ENCODE measurements around the gene HS6ST1.

Gene HS6ST1

DNA sequence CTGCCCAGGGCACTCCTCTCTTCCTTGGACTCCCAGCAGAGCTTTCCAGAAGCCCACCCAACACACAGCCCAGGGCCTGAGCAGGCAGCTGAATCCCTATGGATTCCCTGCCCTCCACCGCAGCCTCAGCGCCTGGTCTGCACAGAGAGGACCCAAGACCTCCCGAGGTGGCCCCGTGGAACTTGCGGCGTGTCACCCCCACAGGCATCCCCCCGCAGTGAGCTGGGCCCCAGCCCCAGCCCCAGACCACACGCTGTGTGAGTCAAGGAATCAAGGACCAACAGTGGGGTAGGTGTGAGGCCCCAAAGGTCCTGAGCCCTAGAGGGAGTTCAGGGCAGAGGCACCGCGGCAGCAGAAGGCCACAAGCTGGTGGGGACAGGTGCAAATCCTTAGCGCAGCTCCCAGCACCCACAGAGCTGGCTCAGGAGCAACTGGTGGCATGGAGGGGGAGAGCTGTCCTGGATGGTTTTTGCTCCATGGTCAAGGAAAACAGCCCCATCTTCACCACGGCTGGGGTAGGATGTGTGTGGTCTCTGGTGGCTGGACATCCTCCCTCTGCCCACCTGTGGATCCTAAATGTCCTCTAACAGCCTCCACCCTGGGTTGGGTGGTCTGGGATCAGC is 8.5 kb downstream of the HS6ST1 start:
- no peak for DNase-seq

DNA sequence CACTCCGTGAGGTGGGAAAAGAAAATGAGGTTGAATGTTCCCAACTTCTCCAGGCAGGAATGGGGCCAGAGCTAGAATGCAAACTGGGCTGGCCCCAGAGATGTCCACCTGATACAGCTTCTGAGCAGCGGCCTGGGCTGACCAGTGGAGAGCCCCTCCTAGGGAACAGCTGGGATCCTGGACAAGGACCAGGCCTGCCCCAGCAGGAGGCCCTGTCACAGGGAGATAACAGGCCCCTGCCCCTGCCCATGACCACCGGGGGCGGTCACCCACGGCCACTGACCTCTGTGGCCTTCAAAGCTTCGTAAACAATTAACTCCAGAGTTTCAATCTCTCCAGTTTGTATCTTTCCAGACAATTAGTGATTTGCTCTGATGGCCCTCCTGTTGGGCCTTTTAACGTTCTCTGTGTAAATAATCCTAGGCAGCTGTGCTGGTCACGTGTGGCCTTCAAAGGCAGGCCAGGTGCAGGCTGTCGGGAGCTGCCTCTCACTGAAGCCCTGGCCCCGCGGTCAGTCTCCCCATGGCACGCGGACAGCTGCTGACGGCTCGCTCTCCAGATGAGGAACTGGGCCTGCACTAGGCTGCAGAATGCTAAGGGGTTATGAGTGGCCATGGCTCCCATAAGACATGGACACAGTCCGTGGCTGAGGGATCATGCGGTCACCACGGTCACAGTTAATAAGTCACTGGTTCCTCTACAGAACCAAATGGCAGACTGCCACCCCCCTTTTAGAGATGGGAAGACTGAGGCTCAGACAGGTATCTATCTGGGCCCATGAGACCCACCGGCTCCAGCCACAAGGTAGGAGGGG is 9.2 kb downstream of the HS6ST1 start:
- peak; percentile 86 for DNase-seq

DNA sequence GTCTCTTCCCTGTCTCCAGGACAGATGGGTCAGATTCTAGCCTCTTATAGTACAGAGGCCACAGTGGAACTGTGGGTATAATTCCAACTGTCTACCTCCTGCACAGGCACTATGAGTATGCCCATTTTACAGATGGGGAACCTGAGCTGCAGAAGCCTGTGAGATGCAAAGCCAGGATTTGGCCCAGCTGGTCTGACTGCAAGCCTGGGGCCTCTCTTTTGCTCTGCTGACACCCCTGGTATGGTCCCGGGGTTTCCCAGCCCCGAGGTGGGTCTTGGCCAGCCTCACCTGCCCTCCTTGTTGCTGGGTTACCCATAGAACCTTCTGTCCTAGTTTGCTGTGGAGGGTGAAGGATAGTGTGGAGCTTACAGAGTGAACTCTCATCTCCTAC is 9.8 kb downstream of the HS6ST1 start:
- no peak for DNase-seq

DNA sequence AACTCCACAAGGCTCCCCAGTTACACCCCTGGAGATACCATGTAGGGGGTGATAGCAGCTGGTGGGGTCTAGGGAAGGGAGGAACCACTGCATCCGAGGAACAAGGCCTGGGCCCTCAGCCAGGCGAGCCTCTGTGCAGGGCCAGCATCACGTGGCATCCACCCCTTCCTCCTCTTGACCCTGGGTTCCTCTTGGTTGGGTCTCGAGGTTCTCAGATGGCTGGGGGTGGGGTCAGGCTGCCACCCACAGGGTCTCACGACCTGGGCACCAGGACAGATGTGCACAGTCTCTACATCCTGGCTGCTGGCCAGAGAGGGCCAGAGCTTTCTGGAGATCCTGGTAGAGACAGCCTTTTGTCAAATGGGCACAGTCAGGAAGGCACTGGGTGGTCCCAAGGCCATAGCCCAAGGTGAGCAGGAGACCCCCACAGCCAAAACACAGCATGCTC is 10.4 kb downstream of the HS6ST1 start:
- no peak for DNase-seq

DNA sequence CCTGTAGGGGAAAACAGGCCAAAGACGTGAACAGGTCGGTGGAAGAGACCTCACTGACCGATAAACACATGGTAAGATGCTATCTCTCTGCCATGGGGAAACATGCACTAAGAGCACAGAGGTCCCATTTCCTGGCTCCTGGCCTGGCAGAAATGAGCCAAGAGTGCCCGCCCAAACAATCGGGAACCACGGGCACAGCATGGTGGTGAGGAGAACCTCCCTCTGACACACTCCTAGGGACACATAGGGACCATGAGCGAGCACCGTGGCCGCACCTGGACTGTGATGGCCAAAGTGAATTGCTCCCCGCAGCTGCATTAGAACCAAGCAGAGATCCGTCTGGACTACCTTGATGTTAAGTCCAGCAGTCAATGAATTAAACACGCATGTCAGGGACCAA is 11.1 kb downstream of the HS6ST1 start:
- DNase-seq = no peak

DNA sequence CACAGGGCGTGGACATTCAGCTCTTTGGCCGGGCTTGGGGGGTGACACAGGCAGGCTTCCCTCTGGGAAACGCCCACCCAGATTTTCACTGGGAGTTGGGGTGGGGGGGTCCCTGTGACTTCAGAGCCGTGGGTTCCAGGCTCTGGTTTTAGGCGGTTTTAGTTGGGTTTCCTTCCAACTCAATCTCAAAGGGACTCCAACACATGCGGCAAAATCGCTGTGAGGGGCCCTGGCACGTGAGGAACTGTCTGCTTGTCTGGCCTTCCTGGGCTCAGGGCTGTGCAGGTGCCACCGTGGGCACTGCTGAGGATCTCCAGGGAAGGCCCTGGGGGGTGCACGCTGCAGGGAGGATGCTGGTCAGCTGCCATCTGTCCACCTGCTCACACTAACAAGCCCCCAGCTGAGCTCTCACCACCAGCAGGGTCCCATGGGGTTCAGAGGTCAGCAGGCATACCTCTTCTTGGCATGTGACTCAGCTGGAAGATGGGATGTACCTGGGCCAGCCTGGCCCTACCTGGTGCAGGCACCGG is 11.7 kb downstream of the HS6ST1 start:
- no peak for DNase-seq

DNA sequence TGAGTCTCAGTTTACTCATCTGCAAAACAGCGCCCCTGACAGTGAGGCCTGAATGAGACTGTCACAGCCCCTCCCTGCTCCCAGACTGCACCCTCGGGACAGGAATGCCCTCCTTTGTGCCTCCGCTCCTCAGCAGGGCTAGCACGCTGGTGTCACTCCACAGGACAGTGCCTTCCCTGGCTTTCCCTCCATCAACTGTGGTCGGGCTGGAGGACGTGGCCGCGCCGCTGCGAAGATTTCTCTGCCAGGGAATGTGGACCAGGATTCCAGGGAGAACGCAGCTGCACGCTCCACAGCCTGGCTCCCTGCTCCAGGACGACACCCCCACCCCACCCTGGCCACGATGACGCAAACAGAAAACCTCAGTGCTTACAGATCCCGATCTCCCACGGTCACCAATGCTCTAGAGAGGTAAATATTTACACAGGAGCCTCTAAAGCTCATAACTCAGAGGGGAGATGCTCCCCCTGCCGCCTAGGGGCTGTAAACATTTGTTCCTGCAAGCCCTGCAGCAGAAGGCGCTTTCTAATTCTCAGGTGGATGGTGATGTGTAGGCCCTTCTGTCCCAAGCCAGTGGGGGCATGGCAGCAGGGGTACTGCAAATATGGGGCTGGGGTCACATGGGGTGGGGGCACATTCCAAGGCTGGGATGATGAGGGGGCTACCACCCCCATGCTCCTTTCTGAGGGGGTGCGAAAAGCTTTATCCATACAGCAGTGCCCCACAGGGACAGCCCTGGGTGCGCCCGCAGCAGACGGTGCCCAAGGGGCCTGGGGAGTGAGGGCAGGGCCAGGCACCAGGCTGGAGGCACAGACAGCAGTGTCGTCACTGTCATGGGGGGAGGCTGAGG is 12.4 kb downstream of the HS6ST1 start:
- DNase-seq = peak; percentile 80

DNA sequence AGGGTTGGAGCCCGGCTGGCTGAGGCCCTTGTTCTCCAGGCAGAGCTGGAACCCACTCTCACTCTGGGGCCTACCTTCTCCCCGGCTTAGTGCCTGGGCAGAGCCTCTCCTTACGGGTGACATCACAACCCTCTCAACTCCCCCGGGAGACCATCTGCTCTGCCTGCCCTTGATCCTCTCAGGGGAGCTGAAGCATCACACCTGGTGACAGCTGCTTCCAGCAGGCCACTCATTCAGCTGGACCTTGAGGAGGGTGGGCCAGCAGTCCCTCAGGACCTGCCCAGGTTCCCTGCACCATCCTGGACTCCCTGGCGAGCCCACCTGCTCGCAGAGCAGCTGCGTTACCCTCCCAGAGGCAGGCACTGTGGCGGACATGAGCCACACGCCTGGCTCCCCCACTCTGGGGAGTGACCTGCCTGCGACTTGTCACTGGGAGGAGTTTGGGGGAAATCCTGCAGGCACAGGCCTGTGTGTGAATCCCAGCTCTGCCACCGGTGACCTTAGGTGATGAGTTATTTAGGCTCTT is 13.1 kb downstream of the HS6ST1 start:
- no peak for DNase-seq

DNA sequence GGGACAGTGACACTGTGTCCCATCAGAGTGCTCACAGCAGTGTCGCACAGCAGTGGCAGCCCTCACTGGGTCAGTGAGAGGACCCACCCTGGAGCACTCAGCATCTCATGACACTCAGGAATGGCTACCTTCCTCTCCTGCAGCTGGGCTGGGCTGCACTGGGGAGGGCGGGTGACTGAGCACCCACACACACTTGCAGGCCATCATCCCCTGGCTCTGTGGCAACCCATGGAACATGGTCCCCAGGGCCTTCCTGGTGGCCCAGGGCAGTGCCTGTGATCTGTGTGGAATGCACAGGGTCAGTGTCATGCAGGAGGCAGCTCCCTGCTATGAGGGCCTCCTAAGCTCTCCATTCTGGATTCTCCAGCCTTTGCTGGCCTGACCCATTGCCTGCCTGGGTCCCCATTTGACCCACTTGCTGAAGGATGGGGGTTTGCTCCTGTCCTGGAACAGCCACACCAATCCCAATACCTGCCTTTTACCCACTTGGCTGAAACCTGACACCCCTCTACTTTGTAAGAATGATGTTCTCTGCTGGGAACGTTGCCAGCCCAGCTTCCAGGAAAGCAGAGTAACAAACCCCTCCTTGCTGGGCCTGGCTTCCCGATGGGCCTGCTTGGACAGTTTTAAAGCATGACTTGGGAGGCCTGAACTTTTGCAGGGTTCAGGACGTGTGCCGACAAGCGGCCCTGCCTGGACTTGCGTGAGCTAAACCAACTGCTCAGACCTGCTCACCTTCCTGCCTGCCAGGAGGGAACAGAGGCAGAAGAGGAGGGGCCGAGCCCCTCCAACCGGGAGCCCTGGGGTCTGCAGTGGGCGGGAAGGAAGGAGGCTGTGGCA is 13.7 kb downstream of the HS6ST1 start:
- peak; percentile 78 for DNase-seq

DNA sequence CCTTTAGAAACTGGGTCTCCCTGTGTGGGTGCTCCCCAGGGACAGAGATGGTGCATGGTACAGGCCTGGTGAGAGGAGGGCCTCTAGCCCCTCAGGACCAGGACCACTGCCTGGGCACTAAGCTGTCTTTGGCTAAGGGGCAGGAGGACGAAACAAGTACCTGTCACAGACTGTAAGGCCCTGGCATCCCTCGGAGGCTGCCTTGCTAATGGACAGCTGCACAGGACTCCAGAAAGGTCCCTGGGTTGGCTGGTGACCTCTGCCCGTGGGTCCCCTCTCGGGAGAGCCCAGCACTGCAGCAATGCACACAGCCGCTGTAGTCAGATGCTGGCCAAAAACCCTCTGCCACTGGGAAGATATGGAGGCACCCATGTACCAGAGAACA is 14.3 kb downstream of the HS6ST1 start:
- DNase-seq = no peak

DNA sequence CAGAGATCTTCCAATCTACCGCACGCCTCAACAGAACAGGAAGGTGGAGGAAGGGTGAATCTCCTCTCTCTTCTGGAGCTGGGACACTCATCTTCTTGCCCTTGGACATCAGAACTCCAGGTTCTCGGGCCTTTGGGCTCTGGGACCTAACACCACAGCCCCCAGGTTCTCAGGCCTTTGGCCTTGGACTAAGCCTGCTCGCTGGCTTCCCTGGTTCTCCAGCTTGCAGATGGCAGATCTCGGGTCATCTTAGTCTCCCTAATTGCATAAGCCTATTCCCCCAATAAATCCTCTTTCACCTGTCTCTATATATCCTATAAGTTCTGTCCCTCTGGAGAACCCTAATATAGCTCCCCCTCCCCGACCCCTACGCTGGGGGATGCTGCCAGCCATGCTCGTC is 14.8 kb downstream of the HS6ST1 start:
- DNase-seq = no peak

DNA sequence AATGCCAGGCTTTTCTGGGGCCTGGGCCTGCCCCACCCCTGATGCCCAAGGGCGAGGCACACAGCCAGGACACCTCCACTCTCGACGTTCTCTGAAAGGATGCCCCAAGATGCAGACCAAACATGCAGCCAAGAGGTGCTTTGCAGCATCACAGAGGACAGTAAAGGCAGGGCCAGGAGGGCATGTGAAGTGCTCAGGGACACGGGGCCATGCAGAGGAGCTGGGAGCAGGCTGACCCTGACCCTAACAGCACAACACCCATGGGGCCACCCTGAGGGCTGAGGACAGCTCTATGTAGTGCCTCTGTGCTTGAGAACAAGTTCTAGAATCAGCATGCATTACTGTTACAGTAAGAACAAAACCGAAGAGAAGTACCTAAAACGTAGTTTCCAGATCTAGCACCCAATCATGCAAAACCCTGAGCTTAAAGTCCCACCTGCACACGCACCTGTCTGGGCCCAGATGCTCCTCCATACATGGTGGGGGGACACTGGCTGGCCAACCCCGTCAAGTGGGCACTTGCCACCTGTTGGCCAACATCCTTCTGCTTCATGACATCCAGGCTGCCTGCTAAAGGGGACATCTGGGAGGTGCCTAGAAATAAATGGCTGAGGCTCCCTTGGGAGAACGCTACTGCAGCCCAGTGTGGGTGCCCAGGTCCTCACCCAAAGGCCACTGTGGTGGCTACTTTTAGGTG is 15.4 kb downstream of the HS6ST1 start:
- DNase-seq = no peak

DNA sequence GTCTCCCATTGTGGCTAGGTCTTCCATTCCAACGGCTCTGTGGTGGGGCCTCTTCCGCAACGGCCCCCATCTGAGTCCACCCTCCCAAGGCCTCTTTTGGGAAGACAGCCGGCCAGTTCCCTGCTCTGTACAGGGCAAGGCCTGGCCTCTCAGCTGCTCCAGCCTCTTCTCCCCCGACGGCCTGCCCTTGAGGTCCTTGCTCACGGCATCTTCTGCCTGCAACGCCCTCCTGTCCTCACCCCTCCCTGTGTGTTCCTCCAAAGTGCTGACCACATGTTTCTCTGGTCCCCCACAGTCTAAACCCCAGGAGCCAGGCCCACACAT is 16.0 kb downstream of the HS6ST1 start:
- DNase-seq = no peak

DNA sequence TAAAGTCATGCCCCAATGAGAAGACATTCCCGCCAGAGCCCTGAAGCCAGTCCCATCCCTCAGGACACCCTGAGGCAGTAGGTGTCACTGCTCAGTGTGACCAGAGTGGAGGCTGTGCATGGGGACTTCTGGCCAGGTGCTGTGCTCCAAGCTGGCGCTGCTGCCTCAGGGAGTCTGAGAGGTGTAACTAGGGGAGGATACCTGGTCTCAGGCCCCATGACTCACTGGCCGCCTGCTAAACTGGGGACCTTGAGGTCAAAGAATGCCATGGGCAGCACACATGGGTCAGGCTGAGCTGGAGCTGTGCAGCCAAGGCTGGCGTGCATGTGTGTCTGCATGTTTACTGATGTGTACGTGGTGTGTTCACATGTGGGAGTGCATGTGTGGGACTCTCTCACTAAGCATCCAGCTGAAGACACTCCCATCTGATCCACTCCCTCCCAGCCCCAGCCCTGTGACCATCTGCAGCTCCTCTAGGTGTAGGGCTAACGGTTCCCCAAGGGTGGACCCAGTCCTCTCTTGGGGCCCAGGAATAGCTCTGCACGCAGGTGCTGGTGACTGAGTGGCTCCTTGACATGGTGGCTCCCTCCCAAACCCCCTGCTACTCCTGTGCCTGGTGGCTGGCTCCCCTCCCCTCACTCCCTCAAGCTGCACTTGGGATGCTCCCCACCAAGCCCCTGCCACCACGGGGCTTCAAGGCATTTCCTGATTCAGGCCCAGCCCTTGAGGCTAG is 16.5 kb downstream of the HS6ST1 start:
- DNase-seq = no peak

DNA sequence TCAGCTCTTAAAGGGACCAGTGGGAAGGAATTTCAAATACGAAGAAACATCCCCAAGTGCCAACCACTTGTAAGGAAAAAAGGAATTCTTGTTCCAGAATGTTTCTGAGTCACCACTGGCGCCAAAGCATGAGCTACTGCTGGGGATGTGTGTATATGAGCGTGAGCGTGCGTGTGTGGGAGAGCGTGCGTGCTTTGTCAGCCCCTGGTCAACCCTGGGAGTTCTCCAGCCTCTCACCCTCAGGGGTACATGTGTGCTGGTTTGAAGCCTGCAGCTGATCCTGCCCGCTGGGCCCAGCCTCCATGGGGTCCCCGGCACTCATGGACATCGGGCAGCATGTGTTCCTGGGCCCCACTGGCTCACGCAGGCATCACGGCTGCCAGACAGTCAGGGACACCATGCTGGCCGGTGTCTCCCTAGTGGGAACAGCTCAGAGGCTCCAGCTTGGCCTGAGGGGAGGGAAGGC is 17.1 kb downstream of the HS6ST1 start:
- no peak for DNase-seq

DNA sequence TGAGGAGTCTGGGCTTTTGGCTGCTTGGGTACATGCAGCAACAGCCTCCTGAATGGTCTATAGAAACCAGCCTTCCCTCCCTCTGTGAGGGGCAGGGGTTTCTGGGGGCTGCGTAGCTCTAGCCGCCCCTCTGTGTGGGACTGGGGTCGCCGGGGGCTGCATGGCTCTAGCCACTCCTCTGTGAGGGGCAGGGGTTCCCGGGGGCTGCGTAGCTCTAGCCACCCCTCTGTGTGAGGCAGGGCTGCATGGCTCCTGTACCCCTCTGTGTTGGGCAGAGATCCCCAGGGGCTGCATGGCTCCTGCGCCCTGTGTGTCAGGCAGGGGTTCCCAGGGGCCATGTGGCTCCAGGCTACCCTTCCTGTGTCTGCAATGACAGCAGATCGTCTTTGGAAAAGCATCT is 17.6 kb downstream of the HS6ST1 start:
- DNase-seq = no peak

DNA sequence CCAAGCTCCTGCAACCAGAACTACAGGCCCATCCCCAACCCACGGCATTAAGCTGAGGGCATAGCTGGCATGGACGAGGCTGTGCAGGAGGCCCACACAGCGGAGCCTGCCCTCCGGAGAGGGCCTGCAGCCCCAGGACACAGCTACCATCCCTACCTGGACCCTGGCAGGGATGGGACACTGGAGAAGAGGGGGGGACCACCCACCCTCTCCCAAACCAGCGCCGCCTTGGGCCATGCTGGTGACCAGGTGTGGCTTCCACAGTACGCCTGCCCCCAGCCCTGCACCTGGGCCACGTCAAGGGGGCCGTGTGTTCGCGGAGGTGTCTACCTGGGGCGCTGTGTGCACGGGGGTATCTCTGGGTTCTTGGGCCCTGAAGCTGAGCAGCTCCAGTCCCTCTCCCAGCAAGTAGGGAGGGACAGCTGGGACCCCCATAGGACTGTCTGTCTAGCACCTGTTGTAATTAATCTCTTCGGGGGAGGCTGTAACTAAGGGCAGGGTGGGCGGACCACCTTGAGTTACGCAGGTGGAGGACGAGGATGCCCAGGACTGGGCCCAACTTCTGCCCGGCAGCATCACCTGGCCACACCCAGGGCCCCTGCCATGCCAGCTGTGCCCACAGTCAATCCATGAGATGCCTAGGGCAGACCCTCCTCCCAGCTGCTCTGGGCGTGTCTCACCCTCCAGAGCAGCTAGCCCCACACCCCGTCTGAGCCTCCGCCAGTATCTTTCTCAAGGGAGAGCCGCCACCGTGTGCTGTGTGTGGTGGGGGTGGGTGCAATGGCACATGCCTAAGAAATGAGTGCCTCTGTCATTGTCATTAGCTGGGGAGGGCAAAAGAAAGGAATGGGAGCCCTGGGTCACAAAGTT is 18.3 kb downstream of the HS6ST1 start:
- no peak for DNase-seq

DNA sequence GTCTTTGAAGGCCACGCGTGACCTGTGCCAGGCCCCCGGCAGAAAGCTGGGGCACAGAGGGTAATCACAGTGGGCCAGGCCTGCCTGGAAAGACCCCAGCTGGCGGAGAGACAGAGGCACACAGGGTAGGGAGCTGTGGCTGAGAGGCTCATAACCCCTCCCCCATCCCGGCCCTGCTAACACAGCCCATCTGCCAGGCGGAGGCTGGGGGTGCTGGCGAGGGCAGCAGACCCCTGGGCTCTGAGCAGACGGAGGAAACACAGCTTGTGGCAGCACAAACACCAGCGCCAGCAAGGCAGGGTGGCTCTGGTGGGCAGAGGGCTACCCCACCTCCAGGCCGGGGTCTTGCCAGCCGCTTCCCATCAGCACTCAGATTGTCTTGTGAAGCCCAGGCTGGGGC is 19.0 kb downstream of the HS6ST1 start:
- no peak for DNase-seq

DNA sequence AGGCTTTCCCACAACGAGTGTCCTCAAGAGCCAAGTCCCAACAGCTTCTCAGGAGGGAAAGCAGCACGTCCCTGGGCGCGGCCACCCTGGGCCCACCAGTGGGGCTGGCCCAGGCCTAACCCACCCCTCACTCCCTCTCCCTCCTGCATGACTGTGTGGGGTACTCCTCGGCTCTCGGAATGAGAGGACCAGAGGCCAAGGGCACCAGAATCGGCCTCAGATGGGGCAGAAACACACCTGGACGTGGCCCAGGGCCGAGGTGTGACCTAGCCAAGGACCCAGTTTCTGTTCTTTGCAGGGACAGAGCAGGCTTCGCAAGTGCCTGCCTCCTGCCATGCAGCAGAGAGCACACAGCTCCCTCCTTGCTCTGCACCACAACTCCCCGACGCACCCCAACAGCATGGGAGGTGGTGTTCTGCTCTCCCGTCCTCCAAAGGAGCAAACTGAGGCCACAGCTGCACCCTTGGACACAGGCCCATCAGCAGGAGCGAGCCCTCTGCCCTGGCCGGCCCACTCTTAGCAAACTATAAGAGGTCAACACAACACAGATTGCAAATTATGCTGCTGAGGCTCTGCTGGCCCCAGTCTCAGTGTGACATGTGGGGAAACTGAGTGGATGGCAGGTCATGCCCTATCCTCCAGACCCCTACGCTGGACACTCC is 19.7 kb downstream of the HS6ST1 start:
- DNase-seq = no peak

All from NCI-H2029 treated with DMSO at 0.1 percent for 48 hours (cell line).